AG04449 (cell line): Measurements from ENCODE around the gene DCBLD1.

Experiments
- CTCF ChIA-PET: fragments of 350-600 bp; formaldehyde crosslinking; extraction: SDS; loops from one replicate; lab custom pipeline; 2021; ENCODE audit warnings: antibody characterized with exemption; lab: Yijun Ruan, JAX
- POLR2A ChIA-PET: fragments of 400-600, 350-600 bp; formaldehyde crosslinking; extraction: SDS; loops from one replicate; lab custom pipeline; 2020; ENCODE audit warnings: antibody characterized with exemption, inconsistent platforms; lab: Yijun Ruan, JAX
- DNase-seq: peaks from one replicate; pipeline ENCODE4 v3.0.0-alpha.2; 2010; ENCODE audit warnings: low read depth, low spot score
- H3K4me3 ChIP-seq: 2 replicates; pipeline ENCODE4 v1.5.1; 2011; ENCODE audit warnings: low read depth, mild to moderate bottlenecking, control low read depth, low read length
- TF ChIP-seq, protein P1 (sequence below): IDR thresholded peaks from one replicate; pipeline ENCODE4 v1.5.1; 2011; ENCODE audit warnings: mild to moderate bottlenecking, moderate library complexity, low read length, control low read depth, inconsistent platforms; ENCODE audit not compliant: insufficient read depth; ENCODE audit errors: missing control alignments

Gene DCBLD1

DNA sequence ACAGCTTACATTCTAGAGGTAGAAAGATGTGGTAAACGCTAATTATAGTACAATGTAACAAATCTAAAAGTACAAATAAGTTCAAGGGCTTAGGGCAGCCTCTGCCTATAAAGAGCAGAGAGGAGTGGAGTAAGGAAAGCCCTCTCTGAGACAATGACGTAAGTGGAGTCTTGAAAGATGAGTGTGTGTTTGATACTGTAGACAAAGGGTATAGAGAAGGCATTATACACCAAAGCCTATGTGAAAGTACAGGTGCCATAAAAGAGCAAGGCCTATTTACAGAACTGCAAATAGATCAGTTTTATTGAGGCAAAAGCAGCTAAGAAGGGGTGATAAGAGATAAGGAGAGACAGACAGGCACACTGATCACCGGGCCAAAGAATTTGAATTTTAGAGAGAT lies 108.9 kb downstream of the DCBLD1 start:
- CTCF ChIA-PET: interaction anchor here (1.8 to 2.0 kb wide), 2 partner anchors 13 to 141 kb away, joined by 5 to 11 read pairs; no protein-coding TSS in a partner anchor
- no peak overlapping the region for H3K4me3 ChIP-seq
- DNase-seq: no peak
- TF ChIP-seq, protein P1, sequence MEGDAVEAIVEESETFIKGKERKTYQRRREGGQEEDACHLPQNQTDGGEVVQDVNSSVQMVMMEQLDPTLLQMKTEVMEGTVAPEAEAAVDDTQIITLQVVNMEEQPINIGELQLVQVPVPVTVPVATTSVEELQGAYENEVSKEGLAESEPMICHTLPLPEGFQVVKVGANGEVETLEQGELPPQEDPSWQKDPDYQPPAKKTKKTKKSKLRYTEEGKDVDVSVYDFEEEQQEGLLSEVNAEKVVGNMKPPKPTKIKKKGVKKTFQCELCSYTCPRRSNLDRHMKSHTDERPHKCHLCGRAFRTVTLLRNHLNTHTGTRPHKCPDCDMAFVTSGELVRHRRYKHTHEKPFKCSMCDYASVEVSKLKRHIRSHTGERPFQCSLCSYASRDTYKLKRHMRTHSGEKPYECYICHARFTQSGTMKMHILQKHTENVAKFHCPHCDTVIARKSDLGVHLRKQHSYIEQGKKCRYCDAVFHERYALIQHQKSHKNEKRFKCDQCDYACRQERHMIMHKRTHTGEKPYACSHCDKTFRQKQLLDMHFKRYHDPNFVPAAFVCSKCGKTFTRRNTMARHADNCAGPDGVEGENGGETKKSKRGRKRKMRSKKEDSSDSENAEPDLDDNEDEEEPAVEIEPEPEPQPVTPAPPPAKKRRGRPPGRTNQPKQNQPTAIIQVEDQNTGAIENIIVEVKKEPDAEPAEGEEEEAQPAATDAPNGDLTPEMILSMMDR: no peak
- POLR2A ChIA-PET: no interaction called here

GRCh38 chr6:117592983-117593759 lies 110.7 kb downstream of the DCBLD1 start:
- TF ChIP-seq, protein P1: no peak
- H3K4me3 ChIP-seq: no peak overlapping the region
- no peak for DNase-seq
- CTCF ChIA-PET: interaction anchor here (1.0 kb wide), 1 partner anchor 8 kb away, joined by 3 read pairs; no protein-coding TSS in a partner anchor
- POLR2A ChIA-PET: no interaction called here

DNA sequence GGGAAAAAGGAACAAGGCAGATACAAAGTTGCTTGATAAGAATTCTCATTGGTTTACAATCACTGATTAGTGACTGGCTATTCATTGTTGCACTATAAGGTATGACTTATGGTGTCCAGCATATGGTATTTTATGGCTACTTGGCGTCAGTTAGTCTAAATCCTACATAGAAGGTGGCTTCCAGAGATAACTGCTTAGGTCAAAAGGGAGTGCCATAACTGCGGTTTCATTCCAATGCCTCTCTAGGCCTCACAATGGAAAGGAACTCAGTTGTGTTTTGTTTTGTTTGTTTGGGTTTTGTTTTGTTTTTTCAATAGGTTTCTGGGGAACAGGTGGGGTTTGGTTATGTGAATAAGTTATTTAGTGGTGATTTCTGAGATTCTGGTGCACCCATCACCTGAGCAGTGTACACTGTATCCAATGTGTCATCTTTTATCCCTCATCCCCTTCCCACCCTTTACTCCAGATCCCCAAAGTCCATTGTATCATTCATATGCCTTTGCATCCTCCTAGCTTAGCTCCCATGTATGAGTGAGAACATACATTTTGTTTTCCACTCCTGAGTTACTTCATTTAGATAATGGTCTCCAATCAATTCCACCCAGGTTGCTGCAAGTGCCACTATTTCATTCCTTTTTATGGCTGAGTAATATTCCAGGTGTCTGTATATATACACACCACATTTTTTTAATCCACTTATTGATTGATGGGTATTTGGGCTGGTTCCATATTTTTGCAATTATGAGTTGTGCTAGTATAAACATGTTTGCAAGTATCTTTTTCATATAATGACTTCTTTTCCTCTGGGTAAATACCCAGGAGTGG lies 112.8 kb downstream of the DCBLD1 start:
- TF ChIP-seq, protein P1: no peak
- CTCF ChIA-PET: interaction anchor here (0.8 kb wide), 1 partner anchor 9 kb away, joined by 3 read pairs; no protein-coding TSS in a partner anchor
- no peak overlapping the region for H3K4me3 ChIP-seq
- POLR2A ChIA-PET: no interaction called here
- no peak for DNase-seq

DNA sequence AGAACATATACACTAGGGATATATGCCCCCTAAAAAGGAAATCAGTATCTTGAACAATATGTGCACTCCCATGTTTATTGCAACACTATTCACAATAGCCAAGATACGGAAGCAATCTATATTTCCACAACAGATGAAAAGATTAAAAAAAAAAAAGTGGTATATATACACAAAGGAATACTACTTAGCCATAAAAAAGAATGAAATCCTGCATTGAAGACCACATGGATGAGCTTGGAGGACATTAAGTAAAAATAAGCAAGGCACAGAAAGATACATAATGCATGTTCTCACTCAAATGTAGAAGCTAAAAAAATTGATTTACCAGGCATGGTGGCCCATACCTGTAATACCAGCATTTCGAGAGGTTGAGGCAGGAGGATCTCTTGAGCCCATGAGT lies 115.3 kb downstream of the DCBLD1 start:
- H3K4me3 ChIP-seq: no peak overlapping the region
- TF ChIP-seq, protein P1: no peak
- ChIA-PET CTCF (interaction anchor here (1.4 to 11.3 kb wide), 2 partner anchors 38 to 146 kb away, joined by 3 to 205 read pairs; no protein-coding TSS in a partner anchor), POLR2A (interaction anchor here (0.7 kb wide), 1 partner anchor 252 kb away, joined by 4 read pairs; no protein-coding TSS in a partner anchor)
- DNase-seq: no peak
